Heart left ventricle (tissue), 16 donors: ENCODE measurements around the gene CA5B. TPM values are rescaled to one million over a fixed set of nuclear protein-coding genes. Genes with fewer than 3 reads are reported as not detected.
"Not testable (repeated sequence)": the region's sequence is repeated elsewhere in the genome, so short reads cannot be mapped to it uniquely, and the experiment has no call there.

Source experiments
- ATAC-seq, 4 donors: fragments of 200-7000 bp; cut with Tn5 transposase; one replicate each; pipeline ENCODE4 v1.9.1; 2020 to 2022; ENCODE audit warnings: moderate library complexity in 4 of 4, mild to moderate bottlenecking in 3 of 4, moderate number of reproducible peaks in 1 of 4
- DNase-seq, 5 donors: peaks; one replicate each; pipeline ENCODE4 v3.0.0-alpha.2; 2020
- H3K27ac ChIP-seq, 12 donors: fragments of 200-600 bp; sonication (generic) in 4 of 12; one replicate each; pipeline versions ENCODE4 v1.5.0 to v1.8.0; 2016 to 2022; ENCODE audit warnings: mild to moderate bottlenecking in 2 of 12
- H3K27me3 ChIP-seq, 9 donors: fragments of 200-600 bp; sonication (generic) in 2 of 9; one replicate each; pipeline versions ENCODE4 v1.5.1 to v1.8.0; 2016 to 2022; ENCODE audit warnings: mild to moderate bottlenecking in 3 of 9
- H3K36me3 ChIP-seq, 9 donors: fragments of 200-600 bp; sonication (generic) in 2 of 9; one replicate each; pipeline versions ENCODE4 v1.5.0 to v1.8.0; 2018 to 2022; ENCODE audit warnings: mild to moderate bottlenecking in 2 of 9
- H3K4me1 ChIP-seq, 12 donors: fragments of 200-600 bp; sonication (generic) in 4 of 12; one replicate each; pipeline versions ENCODE4 v1.5.0 to v1.8.0; 2016 to 2022; ENCODE audit warnings: mild to moderate bottlenecking in 3 of 12
- H3K4me3 ChIP-seq, 12 donors: fragments of 200-600 bp; sonication (generic) in 4 of 12; one replicate each; pipeline versions ENCODE4 v1.5.0 to v1.8.0; 2017 to 2022; ENCODE audit warnings: mild to moderate bottlenecking in 9 of 12, moderate library complexity in 4 of 12
- H3K9me3 ChIP-seq, 12 donors: fragments of 200-600 bp; sonication (generic) in 4 of 12; one replicate each; pipeline versions ENCODE4 v1.5.0 to v1.8.0; 2016 to 2022; ENCODE audit warnings: mild to moderate bottlenecking in 1 of 12
- CTCF ChIP-seq, 12 donors: fragments of 200-600 bp; sonication (generic) in 4 of 12; IDR thresholded peaks; one replicate each; pipeline versions ENCODE4 v1.5.0 to v1.8.0; 2018 to 2022; ENCODE audit warnings: antibody characterized with exemption in 12 of 12, mild to moderate bottlenecking in 5 of 12
- POLR2A ChIP-seq, 2 donors: fragments of 450-650 bp; IDR thresholded peaks; one replicate each; pipeline ENCODE4 v1.6.1; 2017; ENCODE audit warnings: antibody characterized with exemption in 2 of 2, mild to moderate bottlenecking in 2 of 2, moderate library complexity in 2 of 2
- WGBS, 4 donors: extraction: QIAGEN DNeasy Blood & Tissue Kit in 2 of 4; methylation state at CpG; one replicate each; pipeline versions ENCODE4 v1.1.5 to v1.1.7; 2013 to 2018; 5-methylcytosine and 5-hydroxymethylcytosine counted together
- intact Hi-C, 10 donors: fragments of 100-400 bp; cut with DNase I; formaldehyde crosslinking; loops; one replicate each; pipeline versions ENCODE4 v1.11.1 to v1.14.2; 2022
- polyA plus RNA-seq, 2 donors: library from polyadenylated mRNA; stranded (reverse); fragments of 200-250 nt; gene quantifications; one replicate each; pipeline ENCODE4 v1.2.3, GENCODE V29; 2013
- total RNA-seq, 9 donors: library from RNA; depleted of rRNA in 2 of 9; stranded (reverse); fragments of >200 nt in 2 of 9; fragmentation: NEBNext Ultra II Directional in 3 of 9; extraction: Animal tissue kit (Norgen Biotek cat#: 25700) in 3 of 9; gene quantifications; one replicate each; pipeline versions ENCODE4 v1.1.0 to v1.2.4, GENCODE V29; 2016 to 2023
- donor health status: ischemic (EF 13 %, LVEDD 7.1; RV severe dilation, severe dysfunction).
- donor health status: healthy with polysubstance abuse.
- donor health status: DM: no; HTN: yes; CAD: no.
- donor health status: DM: no; HTN: no; CAD: no.
- donor health status: ischemic (EF 25% LVEDD 6.9; RV normal size, moderate dysfunction).
- donor health status: ischemic (EF 25% LVEDD 5.7; RV mildly dilated, moderate dysfunction).
- donor health status: healthy.
- donor health status: DM: yes; HTN: yes; CAD: no.
- donor health status: ischemic (EF 35%, LVEDD 5.7; RV mildly dilated, moderate dysfunction).
- donor health status: nonischemic (EF 11% LVEDD 7.7; RV severe dilation, severe dysfunction).
- donor health status: DM: yes; HTN: yes; CAD: no.
- donor health status: PGD.
- donor health status: ischemic (EF 29% LVEDD 5.4; RV normal size, mild dysfunction).
- donor health status: nonischemic (EF 23%, LVEDD 6.1; RV moderate dilation, normal function).

The CA5B gene
- total and polyA plus RNA-seq, 11 donors, result 0.50 to 9.9 (median 3.8) TPM

GRCh38 chrX:15825936-15826335 is 87.9 kb downstream of the CA5B start:
- DNase-seq, result no peak
- Histone ChIP-seq H3K4me3 (no peak overlapping the region), H3K9me3 (no peaks in the 10 kb centered on the region), H3K36me3 (peaks cover 0 to 80% (median 41%) of the 10 kb centered on the region in 9 donors), H3K27ac (no peak overlapping the region), H3K4me1 (no peaks in the 10 kb centered on the region), H3K27me3 (no peaks in the 10 kb centered on the region)
- 68 to 84% (median 77%) methylated on average over 5 of the region's 5 CpGs for WGBS, 4 donors
- no peak for ATAC-seq
- intact Hi-C loops, result no loop called here
- no peak for TF ChIP-seq CTCF (IDR thresholded peaks at IDR 0.05)
- no peak for TF ChIP-seq POLR2A (IDR thresholded peaks at IDR 0.05)

GRCh38 chrX:15829217-15829616 is 91.1 kb downstream of the CA5B start:
- DNase-seq (no peak), ATAC-seq (no peak)
- no peak overlapping the region for H3K4me3 ChIP-seq
- 75 to 89% (median 78%) methylated on average over 1 of the region's 1 CpG for WGBS, 4 donors
- peaks cover 0 to 6% (median 0%) of the 10 kb centered on the region in 12 donors for H3K4me1 ChIP-seq
- H3K27me3 ChIP-seq, result no peaks in the 10 kb centered on the region
- H3K9me3 ChIP-seq, result no peaks in the 10 kb centered on the region
- no peak for TF ChIP-seq POLR2A (IDR thresholded peaks at IDR 0.05)
- TF ChIP-seq CTCF (IDR thresholded peaks at IDR 0.05), result no peak
- H3K27ac ChIP-seq, result no peak overlapping the region
- peaks cover 0 to 47% (median 23%) of the 10 kb centered on the region in 9 donors for H3K36me3 ChIP-seq
- intact Hi-C loops, result no loop called here

- H3K36me3 ChIP-seq, result peaks cover 0 to 34% (median 20%) of the 10 kb centered on the region in 9 donors
- H3K27me3 ChIP-seq, H3K27ac ChIP-seq, H3K4me1 ChIP-seq, H3K9me3 ChIP-seq, H3K4me3 ChIP-seq, intact Hi-C loops, DNase-seq, ATAC-seq: not testable (repeated sequence)
- WGBS, 4 donors, result 65 to 100% (median 80%) methylated on average over 1 to 2 of the region's 2 CpGs; no CpG with 5 or more reads in 1 of the 4 donors
Measured at GRCh38 chrX:15831347-15831746, 93.3 kb downstream of the CA5B start.

GRCh38 chrX:15834053-15834452 is 96.0 kb downstream of the CA5B start:
- intact Hi-C loops, result no loop called here
- H3K4me1 ChIP-seq, result peaks cover 0 to 7% (median 0%) of the 10 kb centered on the region in 12 donors
- ATAC-seq, result no peak
- H3K4me3 ChIP-seq, result no peak overlapping the region
- no peaks in the 10 kb centered on the region for H3K27me3 ChIP-seq
- H3K9me3 ChIP-seq, result no peaks in the 10 kb centered on the region
- DNase-seq, result no peak
- TF ChIP-seq CTCF (IDR thresholded peaks at IDR 0.05) (no peak), POLR2A (IDR thresholded peaks at IDR 0.05) (no peak)
- no peak overlapping the region for H3K27ac ChIP-seq
- H3K36me3 ChIP-seq, result peaks cover 0 to 24% (median 8%) of the 10 kb centered on the region in 9 donors
- 58 to 72% (median 64%) methylated on average over 3 of the region's 3 CpGs for WGBS, 4 donors
